ENCODE measurements around the gene PCK1.

PCK1 gene

DNA sequence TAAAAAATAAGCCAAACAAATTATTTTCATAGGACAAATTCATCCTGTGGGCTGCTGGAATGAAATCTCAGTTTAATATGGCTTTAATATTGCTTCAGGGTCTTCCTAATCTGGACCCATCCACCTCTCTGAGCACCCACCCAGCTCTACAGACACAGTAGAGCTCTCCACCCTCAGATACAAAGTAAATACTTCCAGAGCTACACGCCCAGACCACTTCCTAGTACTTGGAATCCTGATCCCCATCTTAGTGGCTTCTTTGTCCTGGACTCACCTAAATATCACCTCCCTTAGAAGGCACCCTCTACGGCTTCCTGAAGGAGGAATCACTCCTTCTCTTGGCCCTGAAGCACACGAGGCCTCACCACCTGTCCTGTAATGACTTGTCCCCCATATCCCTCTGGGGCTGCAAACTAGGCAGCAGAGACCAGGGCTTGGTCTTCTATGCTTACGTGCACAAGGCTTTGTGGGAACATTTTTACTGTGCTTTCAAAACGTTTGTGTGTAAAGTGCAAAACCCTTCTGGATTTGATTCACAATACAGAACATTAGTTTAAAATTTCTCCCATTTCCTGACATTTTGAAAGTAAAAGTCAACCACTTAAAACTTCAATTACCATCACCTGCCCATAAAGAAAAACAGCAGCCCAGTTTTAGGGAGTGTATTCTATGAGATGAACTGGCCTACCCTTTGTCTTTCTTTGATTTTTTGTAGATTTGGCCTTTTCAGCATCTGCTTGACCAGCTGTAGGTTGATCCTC is 38.4 kb upstream of the PCK1 start:
- Mint-ChIP-seq H3K27me3 (ENCODE audit: low read depth) (peaks cover 28% of the 10 kb centered on the region), H3K27ac (peak overlapping the region in 1 of 3 experiments; percentile 69), H3K36me3 (ENCODE audit: low read depth) (no peaks in the 10 kb centered on the region), H3K9me3 (no peaks in the 10 kb centered on the region), H3K4me3 (no peak overlapping the region), H3K4me1 (peaks cover 13% of the 10 kb centered on the region)
- TF ChIP-seq CTCF (IDR thresholded peaks at IDR 0.05; ENCODE audit: unreplicated experiment in 3 of 3): no peak

GRCh38 chr20:57523782-57524181 is 37.1 kb upstream of the PCK1 start:
- Mint-ChIP-seq H3K27me3 (ENCODE audit: low read depth) (peaks cover 33% of the 10 kb centered on the region), H3K27ac (peak overlapping the region; percentile 2 to 69 (median 11)), H3K4me1 (peaks cover 18% of the 10 kb centered on the region), H3K4me3 (no peak overlapping the region), H3K36me3 (ENCODE audit: low read depth) (no peaks in the 10 kb centered on the region), H3K9me3 (no peaks in the 10 kb centered on the region)
- TF ChIP-seq CTCF (IDR thresholded peaks at IDR 0.05; ENCODE audit: unreplicated experiment in 3 of 3): no peak

DNA sequence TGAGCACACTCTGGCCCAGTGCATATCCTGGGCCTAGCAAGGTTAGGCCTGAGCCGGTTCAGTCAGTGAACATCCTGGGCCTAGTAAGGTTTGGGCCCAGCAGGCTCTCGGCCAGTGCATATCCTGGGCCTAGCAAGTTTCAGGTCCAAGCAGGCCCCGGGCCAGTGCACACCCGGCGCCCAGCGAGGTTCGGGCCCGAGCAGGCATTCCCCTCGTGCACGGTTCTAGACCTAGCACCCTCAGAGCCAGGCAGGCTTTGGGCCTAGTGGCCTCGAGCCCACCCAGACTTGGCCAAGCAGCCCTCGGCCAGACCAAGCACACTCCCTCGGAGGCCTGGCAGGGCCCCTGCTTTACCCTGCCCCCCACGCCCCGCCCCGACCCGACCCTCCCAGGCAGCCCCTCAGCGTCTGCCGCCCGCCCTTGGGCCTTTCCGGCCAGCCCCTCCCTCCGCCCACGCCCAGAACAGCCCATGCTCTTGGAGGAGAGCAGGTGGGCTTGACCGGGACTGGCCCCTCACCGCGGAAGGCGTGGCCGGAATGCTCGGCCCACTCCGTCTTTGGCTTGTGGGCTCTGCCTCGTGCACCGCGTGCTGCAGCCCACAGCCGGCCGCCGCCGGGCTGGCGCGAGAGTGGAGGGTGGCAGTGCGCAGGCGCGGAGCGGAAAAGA is 36.3 kb upstream of the PCK1 start, which contains the start of gene CTCFL:
CTCFL (minus strand) TSS at position 630 of the 666 bp plus-strand sequence. CDS start 935 bp downstream, outside the sequence.
- Mint-ChIP-seq H3K27me3 (ENCODE audit: low read depth) (peaks cover 29% of the 10 kb centered on the region), H3K36me3 (ENCODE audit: low read depth) (no peaks in the 10 kb centered on the region)

DNA sequence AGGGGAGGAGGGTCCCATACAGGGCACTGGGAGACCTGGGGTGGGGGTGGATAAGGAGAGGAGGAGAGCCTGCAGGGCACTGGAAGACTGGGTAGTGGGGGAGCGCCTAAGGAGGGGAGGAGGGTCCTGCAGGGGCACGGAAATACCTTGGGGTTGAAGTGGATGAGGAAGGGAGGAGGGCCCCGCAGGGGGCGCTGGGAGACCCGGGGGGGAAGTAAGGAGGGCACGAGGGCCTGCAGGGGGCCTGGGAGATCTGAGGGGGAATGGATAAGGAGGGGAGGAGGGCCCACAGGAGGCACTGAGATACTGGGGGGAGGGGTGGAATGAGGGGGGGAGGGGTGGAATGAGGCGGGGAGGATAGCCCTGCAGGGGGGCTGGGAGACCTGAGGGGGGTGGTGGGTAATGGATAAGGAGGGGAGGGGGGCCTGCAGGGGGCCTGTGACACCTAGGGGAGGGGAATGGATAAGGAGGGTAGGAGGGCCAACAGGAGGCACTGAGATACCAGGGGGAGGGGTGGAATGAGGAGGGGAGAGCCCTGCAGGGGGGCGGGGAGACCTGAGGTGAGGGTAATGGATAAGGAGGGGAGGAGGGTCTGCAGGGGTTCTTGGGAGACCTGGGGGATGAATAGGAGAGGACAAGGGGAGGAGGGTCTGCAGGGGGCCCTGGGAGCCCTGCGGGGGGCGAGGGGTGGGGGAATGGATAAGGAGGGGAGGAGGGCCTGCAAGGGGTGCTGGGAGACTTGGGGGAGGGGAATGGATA is 35.4 kb upstream of the PCK1 start:
- no peak for TF ChIP-seq CTCF (IDR thresholded peaks at IDR 0.05; ENCODE audit: unreplicated experiment in 3 of 3)
- H3K27ac Mint-ChIP-seq: peak overlapping the region in 1 of 3 experiments; percentile 22
- no peaks in the 10 kb centered on the region for H3K36me3 Mint-ChIP-seq (ENCODE audit: low read depth)
- no peaks in the 10 kb centered on the region for H3K9me3 Mint-ChIP-seq
- peaks cover 29% of the 10 kb centered on the region for H3K27me3 Mint-ChIP-seq (ENCODE audit: low read depth)
- no peak overlapping the region for H3K4me3 Mint-ChIP-seq
- H3K4me1 Mint-ChIP-seq: peaks cover 18% of the 10 kb centered on the region

More for the DNA sequence above, 36.3 kb upstream of the PCK1 start, which contains the start of gene CTCFL:
- no peak for TF ChIP-seq CTCF (IDR thresholded peaks at IDR 0.05; ENCODE audit: unreplicated experiment in 3 of 3)
- peak within 1 kb of the TSS; percentile 2 to 69 (median 11) for H3K27ac Mint-ChIP-seq
- no peaks in the 10 kb centered on the region for H3K9me3 Mint-ChIP-seq
- H3K4me3 Mint-ChIP-seq: no peak within 1 kb of the TSS
- H3K4me1 Mint-ChIP-seq: peaks cover 18% of the 10 kb centered on the region

DNA sequence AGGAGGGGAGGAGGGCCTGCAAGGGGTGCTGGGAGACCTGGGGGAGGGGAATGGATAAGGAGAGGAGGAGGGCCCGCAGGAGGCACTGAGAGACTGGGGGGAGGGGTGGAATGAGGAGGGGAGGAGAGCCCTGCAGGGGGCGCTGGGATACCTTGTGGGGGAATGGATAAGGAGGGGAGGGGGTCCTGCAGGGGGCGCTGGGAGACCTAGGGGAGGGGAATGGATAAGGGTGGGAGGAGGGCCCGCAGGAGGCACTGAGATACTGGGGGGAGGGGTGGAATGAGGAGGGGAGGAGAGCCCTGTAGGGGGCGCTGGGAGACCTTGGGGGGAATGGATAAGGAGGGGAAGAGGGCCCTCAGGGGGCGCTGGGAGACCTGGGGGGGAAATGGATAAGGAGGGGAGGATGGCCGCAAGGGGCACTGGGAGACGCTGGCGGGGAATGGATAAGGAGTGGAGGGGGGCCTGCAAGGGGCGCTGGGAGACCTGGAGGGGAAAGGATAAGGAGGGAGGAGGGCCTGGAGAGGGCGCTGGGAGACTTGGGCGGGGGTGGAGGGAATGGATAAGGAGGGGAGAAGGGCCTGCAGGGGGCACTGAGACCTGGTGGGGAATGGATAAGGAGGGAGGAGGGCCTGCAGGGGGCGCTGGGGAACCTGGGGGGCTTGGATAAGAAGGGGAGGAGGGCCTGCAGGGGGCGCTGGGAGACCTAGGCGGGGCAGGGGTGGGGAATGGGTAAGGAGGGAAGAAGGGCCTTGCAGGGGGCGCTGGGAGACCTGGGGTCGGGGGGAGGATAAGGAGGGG is 34.6 kb upstream of the PCK1 start:
- Mint-ChIP-seq H3K9me3 (no peaks in the 10 kb centered on the region), H3K4me3 (no peak overlapping the region), H3K27ac (peak overlapping the region in 1 of 3 experiments; percentile 92), H3K27me3 (ENCODE audit: low read depth) (peaks cover 29% of the 10 kb centered on the region), H3K4me1 (peaks cover 18% of the 10 kb centered on the region), H3K36me3 (ENCODE audit: low read depth) (no peaks in the 10 kb centered on the region)
- no peak for TF ChIP-seq CTCF (IDR thresholded peaks at IDR 0.05; ENCODE audit: unreplicated experiment in 3 of 3)

Measured in nephron (organoid).